Measurements from ENCODE around the gene ASL. TPM values are rescaled to one million over a fixed set of nuclear protein-coding genes. Genes with fewer than 3 reads are reported as not detected.
"Not testable (repeated sequence)": the region's sequence is repeated elsewhere in the genome, so short reads cannot be mapped to it uniquely, and the experiment has no call there.

ASL gene
- total RNA-seq, 2 experiments from 2014 or later, result 19.0 to 22.8 TPM

DNA sequence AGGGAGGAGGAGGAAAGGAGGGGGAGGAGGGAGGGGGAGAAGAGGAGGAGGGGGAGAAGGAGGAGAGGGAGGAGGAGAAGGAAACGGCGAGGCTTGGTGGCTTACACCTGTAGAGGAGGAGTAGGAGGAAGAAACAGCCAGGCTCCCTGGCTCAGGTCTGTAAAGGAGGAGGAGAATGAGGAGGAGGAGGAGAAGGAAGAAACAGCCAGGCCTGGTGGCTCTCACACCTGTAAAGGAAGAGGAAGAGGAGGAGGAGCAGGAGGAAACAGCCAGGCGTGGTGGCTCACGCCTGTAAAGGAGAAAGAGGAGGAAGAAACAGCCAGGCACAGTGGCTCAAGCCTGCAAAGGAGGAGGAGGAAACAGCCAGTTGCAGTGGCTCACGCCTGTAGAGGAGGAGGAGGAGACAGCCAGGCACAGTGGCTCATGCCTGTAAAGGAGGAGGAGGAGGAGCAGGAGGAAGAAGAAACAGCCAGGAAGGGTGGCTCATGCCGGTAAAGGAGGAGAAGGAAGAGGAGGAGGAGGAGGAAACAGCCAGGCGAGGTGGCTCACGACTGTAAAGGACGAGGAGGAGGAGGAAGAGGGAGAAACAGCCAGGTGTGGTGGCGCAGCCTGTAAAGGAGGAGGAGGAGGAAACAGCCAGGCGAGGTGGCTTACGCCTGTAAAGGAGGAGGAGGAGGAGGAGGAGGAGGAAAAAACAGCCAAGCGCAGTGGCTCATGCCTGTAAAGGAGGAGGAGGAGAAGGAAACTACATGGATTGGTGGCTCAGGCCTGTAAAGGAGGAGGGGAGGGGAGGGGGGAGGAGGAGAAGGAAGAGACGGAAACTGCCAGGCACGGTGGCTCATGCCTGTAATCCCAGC, 24.2 kb downstream of the ASL start:
- Mint-ChIP-seq H3K4me3 (peak overlapping the region; percentile 75), H3K27ac (peak overlapping the region; percentile 74), H3K4me1 (peaks cover 9% of the 10 kb centered on the region), H3K27me3 (no peaks in the 10 kb centered on the region), H3K9me3 (no peaks in the 10 kb centered on the region), H3K36me3 (no peaks in the 10 kb centered on the region)
- DNase-seq, result peak; percentile 15

DNA sequence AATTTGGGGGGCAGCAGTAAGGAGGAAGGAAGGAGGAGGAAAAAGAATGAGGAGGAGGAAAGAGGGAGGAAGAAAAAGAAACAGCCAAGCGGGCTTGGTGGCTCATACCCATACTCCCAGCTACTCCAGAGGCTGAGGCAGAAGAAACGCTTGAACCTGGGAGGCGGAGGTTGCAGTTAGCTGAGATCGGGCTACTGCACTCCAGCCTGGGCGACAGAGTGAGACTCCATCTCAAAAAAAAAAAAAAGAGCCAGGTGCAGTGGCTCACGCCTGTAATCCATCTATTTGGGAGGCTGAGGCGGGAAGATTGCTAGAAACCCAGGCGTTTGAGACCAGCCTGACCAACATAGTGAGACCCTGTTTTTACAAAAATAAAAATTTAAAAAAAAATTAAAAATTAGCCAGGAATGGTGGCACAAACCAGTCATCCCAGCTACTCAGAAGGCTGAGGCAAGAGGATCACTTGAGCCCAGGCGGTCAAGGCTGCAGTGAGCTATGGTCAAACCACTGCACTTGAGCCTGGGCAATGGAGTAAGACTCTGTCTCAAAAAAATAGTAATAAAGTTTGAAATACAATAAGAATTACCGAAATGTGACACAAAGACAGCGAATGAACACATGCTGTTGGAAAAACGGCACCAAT, 24.9 kb downstream of the ASL start:
- Mint-ChIP-seq H3K9me3 (no peaks in the 10 kb centered on the region), H3K27me3 (no peaks in the 10 kb centered on the region), H3K4me3 (peak overlapping the region; percentile 75), H3K4me1 (peaks cover 9% of the 10 kb centered on the region), H3K36me3 (no peaks in the 10 kb centered on the region), H3K27ac (peak overlapping the region; percentile 74)
- DNase-seq, result no peak

DNA sequence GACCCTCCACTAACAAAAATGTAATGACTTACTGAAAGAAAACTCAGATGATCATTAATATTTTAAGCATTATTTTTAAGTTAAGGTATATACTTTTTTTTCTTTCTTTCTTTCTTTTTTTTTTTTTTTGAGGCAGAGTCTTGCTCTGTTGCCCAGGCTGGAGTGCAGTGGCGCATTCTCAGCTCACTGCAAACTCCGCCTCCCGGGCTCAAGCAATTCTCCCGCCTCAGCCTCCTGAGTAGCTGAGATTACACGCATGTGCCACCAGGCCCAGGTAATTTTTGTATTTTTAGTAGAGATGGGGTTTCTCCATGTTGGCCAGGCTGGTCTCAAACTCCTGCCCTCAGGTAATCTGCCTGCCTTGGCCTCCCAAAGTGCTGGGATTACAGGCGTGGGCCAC, 26.5 kb downstream of the ASL start:
- H3K4me1 Mint-ChIP-seq, H3K27me3 Mint-ChIP-seq, H3K27ac Mint-ChIP-seq, DNase-seq, H3K36me3 Mint-ChIP-seq, H3K4me3 Mint-ChIP-seq, H3K9me3 Mint-ChIP-seq: not testable (repeated sequence)

DNA sequence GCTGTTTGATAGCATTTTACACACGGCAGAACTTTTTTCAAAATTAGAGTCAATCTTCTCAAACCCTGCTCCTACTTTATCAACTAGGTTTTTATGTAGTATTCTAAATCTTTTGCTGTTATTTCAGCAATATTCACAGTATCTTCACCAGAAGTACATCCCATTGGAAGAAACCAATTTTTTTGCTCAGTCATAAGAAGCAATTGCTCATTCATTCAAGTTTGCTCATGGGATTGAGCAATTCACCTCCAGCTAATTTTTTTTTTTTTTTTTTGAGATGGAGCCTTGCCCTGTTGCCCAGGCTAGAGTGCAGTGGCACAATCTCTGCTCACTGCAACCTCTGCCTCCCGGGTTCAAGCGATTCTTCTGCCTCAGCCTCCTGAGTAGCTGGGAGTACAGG, 28.4 kb downstream of the ASL start:
- H3K27me3 Mint-ChIP-seq, DNase-seq, H3K36me3 Mint-ChIP-seq, H3K4me3 Mint-ChIP-seq, H3K4me1 Mint-ChIP-seq, H3K9me3 Mint-ChIP-seq, H3K27ac Mint-ChIP-seq: not testable (repeated sequence)

DNA sequence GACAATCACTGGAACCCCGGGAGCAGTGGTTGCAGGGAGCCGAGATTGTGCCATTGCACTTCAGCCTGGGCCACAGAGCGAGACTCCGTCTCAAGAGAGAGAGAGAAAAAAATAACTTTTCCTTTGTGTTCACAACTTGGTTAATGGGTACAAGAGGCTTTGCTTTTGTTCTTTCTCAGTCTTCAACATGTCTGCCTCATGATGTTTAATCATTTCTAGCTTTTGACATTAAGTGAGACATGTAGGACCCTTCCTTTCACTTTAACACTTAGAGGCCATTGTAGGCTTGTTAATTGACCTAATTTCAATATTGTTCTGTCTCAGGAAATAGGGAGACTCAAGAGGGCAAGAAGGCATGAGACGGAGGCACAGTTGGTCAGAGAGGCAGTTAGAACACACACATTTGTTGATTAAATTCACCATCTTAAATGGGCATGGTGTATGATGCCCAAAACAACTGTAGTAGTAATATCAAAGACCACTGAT, 29.7 kb downstream of the ASL start:
- Mint-ChIP-seq H3K27me3 (no peaks in the 10 kb centered on the region), H3K9me3 (no peaks in the 10 kb centered on the region), H3K4me1 (peaks cover 2% of the 10 kb centered on the region), H3K36me3 (no peaks in the 10 kb centered on the region), H3K27ac (no peak overlapping the region), H3K4me3 (no peak overlapping the region)
- no peak for DNase-seq

DNA sequence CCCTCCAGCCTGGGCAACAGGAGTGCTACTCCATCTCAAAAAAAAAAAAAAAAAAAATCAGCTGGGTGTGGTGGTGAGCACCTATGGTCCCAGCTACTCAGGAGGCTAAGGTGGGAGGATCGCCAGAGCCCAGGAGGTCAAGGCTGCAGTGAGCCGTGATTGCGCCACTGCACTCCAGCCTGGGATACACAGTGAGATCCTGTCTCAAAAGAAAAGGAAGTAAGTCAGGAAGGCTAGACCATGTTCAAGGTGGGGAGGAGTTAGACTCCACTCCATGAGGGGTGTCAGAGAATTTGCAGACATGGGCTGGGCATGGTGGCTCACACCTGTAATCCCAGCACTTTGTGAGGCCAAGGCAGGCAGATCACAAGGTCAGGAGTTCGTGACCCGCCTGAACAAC, 32.8 kb downstream of the ASL start:
- not testable (repeated sequence) for H3K27me3 Mint-ChIP-seq, H3K27ac Mint-ChIP-seq, H3K36me3 Mint-ChIP-seq, DNase-seq, H3K4me3 Mint-ChIP-seq, H3K4me1 Mint-ChIP-seq, H3K9me3 Mint-ChIP-seq

DNA sequence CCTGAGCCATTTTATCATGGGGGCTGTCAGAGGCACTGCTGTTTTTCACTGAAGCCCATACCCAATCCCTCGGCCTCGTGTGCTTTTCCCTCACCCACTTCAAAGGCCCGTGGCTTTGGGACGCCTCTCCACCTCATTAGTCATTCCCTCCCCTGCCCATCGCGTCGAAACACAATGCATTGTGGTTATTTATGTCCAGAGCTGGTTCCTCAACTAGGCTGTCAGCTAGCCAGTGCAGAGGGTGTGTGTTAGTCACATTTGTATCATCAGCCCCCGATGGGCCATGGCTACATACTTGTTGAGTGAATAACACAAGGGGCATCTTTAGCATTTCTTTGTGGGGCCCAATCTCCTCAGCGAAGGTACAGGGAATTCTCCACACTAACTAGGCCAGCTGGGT, 35.2 kb downstream of the ASL start:
- no peak for DNase-seq
- no peaks in the 10 kb centered on the region for H3K27me3 Mint-ChIP-seq
- H3K9me3 Mint-ChIP-seq, result no peaks in the 10 kb centered on the region
- H3K4me1 Mint-ChIP-seq, result peaks cover 5% of the 10 kb centered on the region
- H3K36me3 Mint-ChIP-seq, result peaks cover 7% of the 10 kb centered on the region
- no peak overlapping the region for H3K4me3 Mint-ChIP-seq
- H3K27ac Mint-ChIP-seq, result no peak overlapping the region

DNA sequence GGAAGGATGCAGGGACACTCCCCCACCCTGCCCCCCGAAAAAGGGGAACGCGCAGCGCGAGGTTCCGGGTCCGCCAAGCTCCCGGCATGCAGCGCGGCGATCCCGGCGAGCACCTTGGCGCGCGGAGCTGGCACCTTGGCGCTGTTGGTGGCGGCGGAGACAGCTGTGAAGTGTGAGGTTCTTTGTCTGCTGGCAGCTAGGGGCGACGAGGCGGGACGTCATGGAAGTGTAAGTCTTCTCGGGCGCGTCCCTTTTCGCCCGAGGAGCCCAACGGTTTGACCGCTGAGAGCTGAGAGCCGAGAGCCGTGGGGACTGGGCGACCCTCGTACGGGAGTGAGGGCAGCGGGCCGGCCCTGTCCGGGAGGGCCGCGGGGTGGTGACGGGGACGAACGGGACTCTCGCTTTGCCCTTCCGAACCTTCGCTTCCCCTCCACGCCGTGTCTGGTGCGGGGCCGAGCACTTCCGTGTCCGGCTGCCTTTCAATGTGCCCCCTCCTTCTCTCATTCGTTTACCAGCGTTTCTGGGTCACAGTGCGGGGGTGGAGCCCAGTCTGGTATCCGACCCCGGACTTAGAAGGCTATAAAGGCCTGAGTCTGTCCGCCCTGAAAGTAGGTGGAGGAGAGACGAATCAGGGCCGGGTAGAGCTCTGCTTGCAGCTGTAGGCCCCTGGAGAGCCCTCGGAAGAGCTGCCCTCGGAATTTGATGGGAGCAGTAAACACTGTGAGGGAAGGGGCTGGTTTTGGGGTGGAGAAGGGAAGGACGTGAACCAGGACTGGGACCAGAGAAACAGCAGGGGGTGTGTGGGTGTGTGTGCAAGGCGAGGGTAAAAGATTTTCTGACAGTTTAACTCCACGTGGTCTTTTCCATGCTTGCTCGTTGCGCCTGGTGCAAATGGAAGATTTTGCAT, 39.4 kb downstream of the ASL start, which contains the start of gene CRCP:
TSS of gene CRCP (plus strand) at position 105 of the 907 bp plus-strand sequence. CDS start at position 221, 116 bp downstream.
- peak within 1 kb of the TSS; percentile 95 for H3K27ac Mint-ChIP-seq
- H3K36me3 Mint-ChIP-seq, result peaks cover 29% of the 10 kb centered on the region
- peaks cover 38% of the 10 kb centered on the region for H3K4me1 Mint-ChIP-seq
- DNase-seq, result peak; percentile 88
- H3K9me3 Mint-ChIP-seq, result no peaks in the 10 kb centered on the region
- peak within 1 kb of the TSS; percentile 100 for H3K4me3 Mint-ChIP-seq
- H3K27me3 Mint-ChIP-seq, result no peaks in the 10 kb centered on the region

DNA sequence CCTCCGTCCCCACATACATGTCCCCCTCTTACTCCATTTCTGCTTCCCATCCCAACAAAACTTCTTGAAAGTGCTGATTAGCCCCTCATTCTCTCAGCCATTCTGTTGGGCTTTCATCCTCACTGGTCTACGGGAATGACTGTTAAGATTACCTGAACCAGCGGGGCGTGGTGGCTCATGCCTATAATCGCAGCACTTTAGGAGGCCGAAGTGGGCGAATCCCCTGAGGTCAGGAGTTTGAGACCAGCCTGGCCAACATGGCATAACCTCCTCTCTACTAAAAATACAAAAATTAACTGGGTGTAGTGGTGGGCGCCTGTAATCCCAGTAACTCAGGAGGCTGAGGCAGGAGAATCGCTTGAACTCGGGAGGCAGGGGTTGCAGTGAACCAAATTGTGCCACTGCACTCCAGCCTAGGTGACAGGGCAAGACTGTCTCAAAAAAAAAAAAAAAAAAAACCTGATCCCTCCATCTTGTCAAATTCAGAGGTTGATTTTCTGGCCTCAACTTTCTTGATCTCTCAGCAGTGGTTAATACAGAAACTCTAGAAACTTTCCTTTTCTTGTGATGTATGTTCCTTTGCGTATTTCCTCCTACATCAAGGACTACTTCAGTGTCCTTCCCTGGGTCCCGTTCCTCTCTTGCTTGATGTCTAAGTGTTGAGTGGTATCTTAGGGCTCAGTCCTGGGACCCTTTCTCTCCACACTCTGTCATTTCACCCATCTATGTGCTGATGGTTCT, 41.2 kb downstream of the ASL start:
- H3K27me3 Mint-ChIP-seq, H3K9me3 Mint-ChIP-seq, DNase-seq: not testable (repeated sequence)
- peaks cover 37% of the 10 kb centered on the region for H3K4me1 Mint-ChIP-seq
- H3K36me3 Mint-ChIP-seq, result peaks cover 29% of the 10 kb centered on the region
- H3K27ac Mint-ChIP-seq, result peak overlapping the region; percentile 78
- H3K4me3 Mint-ChIP-seq, result peak overlapping the region; percentile 100

DNA sequence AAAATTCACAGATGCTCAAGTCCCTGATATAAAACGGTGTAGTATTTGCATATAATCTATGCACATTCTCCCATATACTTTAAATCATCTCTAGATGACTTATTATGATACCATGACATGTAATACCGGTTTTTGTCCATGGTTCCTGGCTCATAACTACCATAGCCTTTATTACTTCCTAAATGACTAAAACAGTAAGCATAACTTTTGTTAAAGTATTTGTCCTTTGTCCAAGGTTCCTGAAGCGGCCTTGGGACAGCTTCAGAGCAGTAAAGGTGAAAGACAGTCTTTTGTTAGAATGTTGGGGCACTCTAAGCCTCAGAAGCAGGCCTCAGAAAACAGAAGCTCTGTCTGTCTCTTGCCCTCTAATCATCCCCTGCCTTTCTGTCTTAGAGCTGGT, 43.0 kb downstream of the ASL start:
- H3K4me3 Mint-ChIP-seq, result no peak overlapping the region
- H3K36me3 Mint-ChIP-seq, result peaks cover 30% of the 10 kb centered on the region
- H3K27ac Mint-ChIP-seq, result no peak overlapping the region
- no peaks in the 10 kb centered on the region for H3K27me3 Mint-ChIP-seq
- no peaks in the 10 kb centered on the region for H3K9me3 Mint-ChIP-seq
- no peak for DNase-seq
- peaks cover 38% of the 10 kb centered on the region for H3K4me1 Mint-ChIP-seq

DNA sequence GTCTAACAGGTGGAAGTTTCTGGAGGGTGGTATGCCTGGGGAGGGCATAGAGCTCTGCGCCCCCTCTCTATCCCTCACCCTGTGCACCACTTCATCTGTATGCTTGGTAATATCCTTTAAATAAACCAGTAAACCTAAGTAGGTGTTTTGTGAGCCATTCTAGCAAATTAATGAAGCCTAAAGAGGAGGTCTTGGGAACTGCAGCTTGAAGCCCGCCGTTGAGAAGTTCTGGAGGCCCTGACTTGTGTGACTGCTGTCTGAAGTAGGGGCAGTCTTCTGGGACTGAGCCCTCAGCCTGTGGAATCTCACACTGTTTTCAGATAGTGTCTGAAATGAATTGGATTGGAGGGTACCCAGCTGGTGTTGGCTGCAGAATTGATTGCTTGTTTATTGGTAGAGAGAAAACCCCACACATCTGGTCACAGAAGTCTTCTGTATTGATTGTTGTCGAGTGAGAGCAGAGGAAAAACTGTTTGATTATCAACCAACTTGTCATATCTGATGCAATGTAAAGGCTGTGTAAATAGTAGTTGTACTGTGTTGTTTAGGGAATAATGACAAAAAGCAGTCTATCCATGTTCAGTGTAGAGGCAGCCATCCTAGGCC, 43.7 kb downstream of the ASL start:
- peaks cover 30% of the 10 kb centered on the region for H3K36me3 Mint-ChIP-seq
- DNase-seq, result no peak
- no peaks in the 10 kb centered on the region for H3K9me3 Mint-ChIP-seq
- H3K4me3 Mint-ChIP-seq, result no peak overlapping the region
- H3K27ac Mint-ChIP-seq, result peak overlapping the region; percentile 19
- H3K27me3 Mint-ChIP-seq, result no peaks in the 10 kb centered on the region
- H3K4me1 Mint-ChIP-seq, result peaks cover 39% of the 10 kb centered on the region

DNA sequence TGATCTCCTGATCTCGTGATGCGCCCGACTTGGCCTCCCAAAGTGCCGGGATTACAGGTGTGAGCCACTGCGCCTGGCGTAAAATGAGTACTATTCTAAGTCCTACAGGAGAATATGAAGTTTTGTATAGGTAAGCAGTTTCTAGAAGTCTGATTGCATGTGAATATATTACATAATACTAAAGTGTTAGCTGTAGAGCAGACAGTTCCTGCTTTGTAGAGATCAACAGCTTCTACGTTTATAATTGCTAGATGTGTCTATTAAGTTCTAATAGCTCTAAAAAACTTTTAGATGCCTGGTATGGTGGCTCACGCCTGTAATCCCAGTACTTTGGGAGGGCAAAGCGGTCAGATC, 47.5 kb downstream of the ASL start:
- H3K27me3 Mint-ChIP-seq, result no peaks in the 10 kb centered on the region
- no peaks in the 10 kb centered on the region for H3K9me3 Mint-ChIP-seq
- peaks cover 11% of the 10 kb centered on the region for H3K36me3 Mint-ChIP-seq
- peaks cover 40% of the 10 kb centered on the region for H3K4me1 Mint-ChIP-seq
- no peak overlapping the region for H3K4me3 Mint-ChIP-seq
- DNase-seq, result no peak
- no peak overlapping the region for H3K27ac Mint-ChIP-seq

DNA sequence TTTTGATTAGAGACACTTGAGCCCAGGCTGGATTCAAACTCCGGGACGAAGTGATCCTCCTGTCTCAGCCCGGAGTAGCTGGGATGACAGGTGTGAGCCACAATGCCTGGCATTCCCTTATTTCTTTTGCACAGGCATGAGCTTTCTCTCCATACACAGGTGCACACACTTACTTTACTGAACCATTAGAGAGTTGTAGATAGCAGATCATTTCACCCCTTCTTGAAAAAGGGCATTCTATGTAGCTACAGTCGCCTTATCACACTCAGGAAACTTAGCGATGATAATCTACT, 48.9 kb downstream of the ASL start:
- peaks cover 29% of the 10 kb centered on the region for H3K4me1 Mint-ChIP-seq
- not testable (repeated sequence) for H3K27ac Mint-ChIP-seq, DNase-seq, H3K4me3 Mint-ChIP-seq, H3K36me3 Mint-ChIP-seq, H3K9me3 Mint-ChIP-seq, H3K27me3 Mint-ChIP-seq

DNA sequence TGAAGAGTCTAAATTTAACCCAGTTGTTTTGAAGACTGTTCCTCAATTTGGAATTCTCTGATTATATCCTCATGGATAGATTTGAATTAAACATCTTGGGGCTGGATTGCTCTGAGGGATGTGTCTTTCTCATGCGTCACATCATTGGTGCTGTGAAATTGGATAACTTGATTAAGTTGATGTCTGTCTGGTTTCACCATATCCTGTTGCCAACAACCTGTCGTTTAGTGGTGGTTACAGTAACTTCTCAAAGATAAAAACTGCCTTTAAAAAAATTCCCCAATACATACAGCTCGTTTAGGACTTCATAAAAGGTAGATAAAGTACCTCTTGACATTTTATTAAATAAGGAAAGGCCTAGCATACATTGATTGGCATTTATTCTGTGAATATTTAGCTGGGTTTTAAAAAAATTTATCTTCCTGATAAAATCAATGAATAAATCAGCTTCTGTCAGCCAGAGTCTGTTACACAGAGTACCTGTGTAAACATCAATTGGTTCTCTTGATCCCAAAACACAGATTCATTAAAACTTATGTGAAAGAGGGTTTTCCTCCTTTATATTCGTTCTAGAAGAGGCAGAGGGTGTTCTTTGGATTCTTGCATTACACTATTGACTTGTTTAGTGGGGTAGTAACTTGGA, 49.6 kb downstream of the ASL start:
- H3K9me3 Mint-ChIP-seq, result no peaks in the 10 kb centered on the region
- H3K27me3 Mint-ChIP-seq, result no peaks in the 10 kb centered on the region
- H3K4me1 Mint-ChIP-seq, result peaks cover 28% of the 10 kb centered on the region
- peak overlapping the region; percentile 65 for H3K27ac Mint-ChIP-seq
- no peak overlapping the region for H3K4me3 Mint-ChIP-seq
- H3K36me3 Mint-ChIP-seq, result peaks cover 6% of the 10 kb centered on the region
- no peak for DNase-seq

All from activated naive CD8-positive, alpha-beta T cell treated with anti-CD3 and anti-CD28 coated beads for 36 hours (primary cell).